ENCODE data around the gene WWOX.

The WWOX gene

DNA sequence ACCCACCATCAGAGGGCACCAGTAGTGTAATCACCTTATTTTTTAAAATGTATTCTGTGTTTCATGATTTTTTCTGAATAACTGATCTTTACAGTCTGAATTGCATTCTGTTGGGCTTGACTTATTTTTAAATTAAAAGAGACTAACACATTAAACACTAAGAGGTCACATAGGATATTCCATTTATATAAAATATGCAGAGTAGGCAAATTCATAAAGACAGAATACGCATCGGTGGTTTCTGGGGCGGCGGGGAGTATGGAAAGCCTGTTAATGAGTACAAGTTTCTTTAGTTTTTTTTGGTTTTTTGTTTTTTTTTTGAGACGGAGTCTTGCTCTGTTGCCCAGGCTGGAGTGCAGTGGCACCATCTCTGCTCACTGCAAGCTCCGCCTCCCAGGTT lies 366.3 kb downstream of the WWOX start:
- H3F3A ChIP-seq (ENCODE audit: insufficient read depth, low read length), result no peaks in the 10 kb centered on the region
- H3K79me2 ChIP-seq (ENCODE audit: low read length), result no peaks in the 10 kb centered on the region
- H3K27me3 ChIP-seq (replicated peaks; ENCODE audit: insufficient read depth, low read length), result no peaks in the 10 kb centered on the region
- no peaks in the 10 kb centered on the region for H3K9me2 ChIP-seq (replicated peaks; ENCODE audit: insufficient read depth, low read length)
- no peaks in the 10 kb centered on the region for H3K4me1 ChIP-seq (ENCODE audit: low read length)
- no peak overlapping the region for H3K9ac ChIP-seq (ENCODE audit: low read length)
- no peak overlapping the region for H3K4me3 ChIP-seq (ENCODE audit: low read length)
- H3K27ac ChIP-seq (ENCODE audit: low read length), result no peak overlapping the region
- no peaks in the 10 kb centered on the region for H4K20me1 ChIP-seq (ENCODE audit: insufficient read depth, low read length)
- H2AFZ ChIP-seq (ENCODE audit: low read length), result no peak overlapping the region
- no peak for DNase-seq
- no peaks in the 10 kb centered on the region for H3K9me3 ChIP-seq (replicated peaks; ENCODE audit: insufficient read depth, low read length)
- H3K4me2 ChIP-seq (ENCODE audit: low read depth, low read length), result no peak overlapping the region
- no peaks in the 10 kb centered on the region for H3K36me3 ChIP-seq (replicated peaks; ENCODE audit: insufficient read depth, low read length)
- TF ChIP-seq, protein P1, sequence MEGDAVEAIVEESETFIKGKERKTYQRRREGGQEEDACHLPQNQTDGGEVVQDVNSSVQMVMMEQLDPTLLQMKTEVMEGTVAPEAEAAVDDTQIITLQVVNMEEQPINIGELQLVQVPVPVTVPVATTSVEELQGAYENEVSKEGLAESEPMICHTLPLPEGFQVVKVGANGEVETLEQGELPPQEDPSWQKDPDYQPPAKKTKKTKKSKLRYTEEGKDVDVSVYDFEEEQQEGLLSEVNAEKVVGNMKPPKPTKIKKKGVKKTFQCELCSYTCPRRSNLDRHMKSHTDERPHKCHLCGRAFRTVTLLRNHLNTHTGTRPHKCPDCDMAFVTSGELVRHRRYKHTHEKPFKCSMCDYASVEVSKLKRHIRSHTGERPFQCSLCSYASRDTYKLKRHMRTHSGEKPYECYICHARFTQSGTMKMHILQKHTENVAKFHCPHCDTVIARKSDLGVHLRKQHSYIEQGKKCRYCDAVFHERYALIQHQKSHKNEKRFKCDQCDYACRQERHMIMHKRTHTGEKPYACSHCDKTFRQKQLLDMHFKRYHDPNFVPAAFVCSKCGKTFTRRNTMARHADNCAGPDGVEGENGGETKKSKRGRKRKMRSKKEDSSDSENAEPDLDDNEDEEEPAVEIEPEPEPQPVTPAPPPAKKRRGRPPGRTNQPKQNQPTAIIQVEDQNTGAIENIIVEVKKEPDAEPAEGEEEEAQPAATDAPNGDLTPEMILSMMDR (IDR thresholded peaks at IDR 0.05; ENCODE audit: low read length), result no peak
- TF ChIP-seq EZH2phosphoT487 (IDR thresholded peaks at IDR 0.05; ENCODE audit: low read length) (no peak), EZH2 (optimal IDR thresholded peaks at IDR 0.05; ENCODE audit: low read depth, low read length) (no peak)

DNA sequence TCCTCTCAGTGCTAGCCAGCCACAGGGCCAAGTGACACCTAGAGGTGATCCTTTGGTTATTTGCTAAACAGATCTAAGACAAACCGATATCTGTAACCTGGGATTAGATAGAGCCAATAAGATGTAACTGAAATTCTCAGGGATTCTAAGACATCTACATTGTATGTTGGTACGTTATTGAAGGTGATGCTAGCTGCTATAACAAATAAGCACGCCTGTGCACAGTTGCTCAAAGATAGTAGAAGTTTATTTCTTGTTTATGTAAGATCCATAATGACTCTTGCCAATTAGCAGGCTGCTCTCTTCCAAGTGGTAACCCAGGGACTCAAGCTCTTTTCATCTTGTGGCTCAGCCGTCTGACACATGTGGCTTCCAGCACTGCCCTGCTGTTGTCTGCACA lies 370.3 kb downstream of the WWOX start:
- H3K79me2 ChIP-seq (ENCODE audit: low read length), result no peaks in the 10 kb centered on the region
- no peak overlapping the region for H3K4me3 ChIP-seq (ENCODE audit: low read length)
- no peak overlapping the region for H3K4me2 ChIP-seq (ENCODE audit: low read depth, low read length)
- no peaks in the 10 kb centered on the region for H3K36me3 ChIP-seq (replicated peaks; ENCODE audit: insufficient read depth, low read length)
- no peaks in the 10 kb centered on the region for H3K4me1 ChIP-seq (ENCODE audit: low read length)
- no peak overlapping the region for H3K27ac ChIP-seq (ENCODE audit: low read length)
- H3K9me3 ChIP-seq (replicated peaks; ENCODE audit: insufficient read depth, low read length), result no peaks in the 10 kb centered on the region
- no peaks in the 10 kb centered on the region for H4K20me1 ChIP-seq (ENCODE audit: insufficient read depth, low read length)
- no peak for DNase-seq
- H3F3A ChIP-seq (ENCODE audit: insufficient read depth, low read length), result no peaks in the 10 kb centered on the region
- no peaks in the 10 kb centered on the region for H3K27me3 ChIP-seq (replicated peaks; ENCODE audit: insufficient read depth, low read length)
- no peak overlapping the region for H3K9ac ChIP-seq (ENCODE audit: low read length)
- no peaks in the 10 kb centered on the region for H3K9me2 ChIP-seq (replicated peaks; ENCODE audit: insufficient read depth, low read length)
- no peak overlapping the region for H2AFZ ChIP-seq (ENCODE audit: low read length)
- TF ChIP-seq, protein P1 (IDR thresholded peaks at IDR 0.05; ENCODE audit: low read length), result no peak
- TF ChIP-seq EZH2phosphoT487 (IDR thresholded peaks at IDR 0.05; ENCODE audit: low read length) (no peak), EZH2 (optimal IDR thresholded peaks at IDR 0.05; ENCODE audit: low read depth, low read length) (no peak)

DNA sequence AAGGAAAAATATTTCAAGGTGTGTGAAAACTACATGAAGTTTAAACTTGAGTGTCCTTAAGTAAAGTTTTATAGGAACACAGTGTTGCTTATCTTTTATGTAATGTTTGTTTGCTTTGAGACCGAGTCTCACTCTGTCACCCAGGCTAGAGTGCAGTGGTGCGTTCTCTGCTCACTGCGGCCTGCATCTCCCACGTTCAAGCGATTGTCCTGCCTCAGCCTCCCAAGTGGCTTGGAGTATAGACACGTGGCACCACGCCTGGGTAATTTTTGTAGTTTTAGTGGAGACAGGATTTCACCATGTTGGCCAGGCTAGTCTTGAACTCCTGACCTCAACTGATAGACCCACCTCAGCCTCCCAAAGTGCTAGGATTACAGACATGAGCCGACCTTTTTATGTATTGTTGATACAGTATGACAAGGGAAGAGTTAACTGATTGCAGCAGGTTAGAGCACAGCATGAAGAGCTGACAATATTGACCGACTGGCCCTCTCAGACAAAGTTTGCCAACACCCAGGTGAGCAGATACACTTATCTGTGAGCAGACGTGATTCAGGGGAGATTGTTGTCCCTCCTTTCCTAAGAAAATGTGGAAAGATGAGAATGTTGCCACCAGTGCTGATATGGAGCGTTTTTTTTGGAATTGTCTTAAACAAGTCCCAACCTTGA lies 373.7 kb downstream of the WWOX start:
- no peaks in the 10 kb centered on the region for H3F3A ChIP-seq (ENCODE audit: insufficient read depth, low read length)
- no peak overlapping the region for H3K4me3 ChIP-seq (ENCODE audit: low read length)
- H3K9me3 ChIP-seq (replicated peaks; ENCODE audit: insufficient read depth, low read length), result no peaks in the 10 kb centered on the region
- H3K79me2 ChIP-seq (ENCODE audit: low read length), result no peaks in the 10 kb centered on the region
- TF ChIP-seq, protein P1 (IDR thresholded peaks at IDR 0.05; ENCODE audit: low read length), result no peak
- TF ChIP-seq EZH2 (optimal IDR thresholded peaks at IDR 0.05; ENCODE audit: low read depth, low read length) (no peak), EZH2phosphoT487 (IDR thresholded peaks at IDR 0.05; ENCODE audit: low read length) (no peak)
- H3K27me3 ChIP-seq (replicated peaks; ENCODE audit: insufficient read depth, low read length), result no peaks in the 10 kb centered on the region
- H3K4me1 ChIP-seq (ENCODE audit: low read length), result no peaks in the 10 kb centered on the region
- no peak overlapping the region for H3K27ac ChIP-seq (ENCODE audit: low read length)
- no peak overlapping the region for H3K4me2 ChIP-seq (ENCODE audit: low read depth, low read length)
- H2AFZ ChIP-seq (ENCODE audit: low read length), result no peak overlapping the region
- no peaks in the 10 kb centered on the region for H3K36me3 ChIP-seq (replicated peaks; ENCODE audit: insufficient read depth, low read length)
- no peaks in the 10 kb centered on the region for H3K9me2 ChIP-seq (replicated peaks; ENCODE audit: insufficient read depth, low read length)
- no peak overlapping the region for H3K9ac ChIP-seq (ENCODE audit: low read length)
- H4K20me1 ChIP-seq (ENCODE audit: insufficient read depth, low read length), result no peaks in the 10 kb centered on the region
- DNase-seq, result no peak

Data from MM.1S (cell line).